SK-N-SH treated with all-trans-retinoic acid at 6 μM for 48 hours (cell line): ENCODE results near the gene ESR2.

Experiments
- ATAC-seq: fragments of 200-7000 bp; cut with Tn5 transposase; 3 replicates; pipeline ENCODE4 v1.9.1; 2020; ENCODE audit warnings: mild to moderate bottlenecking, moderate library complexity
- ARNTL ChIP-seq: fragments of 450-650 bp; formaldehyde crosslinking; IDR thresholded peaks from 2 replicates; pipeline ENCODE4 v1.5.0; 2020; ENCODE audit warnings: low read depth, mild to moderate bottlenecking, moderate library complexity, borderline replicate concordance
- BACH2 ChIP-seq: fragments of 250-450 bp; sonication (Bioruptor Pico); IDR thresholded peaks from 2 replicates; pipeline ENCODE4 v1.9.0; 2021; ENCODE audit warnings: mild to moderate bottlenecking, borderline replicate concordance
- CREB5 ChIP-seq: fragments of 250-450 bp; sonication (Bioruptor Pico); IDR thresholded peaks from 2 replicates; pipeline ENCODE4 v1.5.1; 2020; ENCODE audit warnings: low read depth, mild to moderate bottlenecking, moderate library complexity
- CSDC2 ChIP-seq: fragments of 250-450 bp; sonication (Bioruptor Pico); IDR thresholded peaks from 2 replicates; pipeline ENCODE4 v1.5.0; 2020; ENCODE audit warnings: mild to moderate bottlenecking, moderate library complexity
- CSRNP3 ChIP-seq: fragments of 250-450 bp; sonication (Bioruptor Pico); IDR thresholded peaks from 2 replicates; pipeline ENCODE4 v1.5.1; 2021; ENCODE audit warnings: mild to moderate bottlenecking, moderate library complexity
- ESRRG ChIP-seq: fragments of 250-450 bp; sonication (Bioruptor Pico); IDR thresholded peaks from 2 replicates; pipeline ENCODE4 v1.6.1; 2021; ENCODE audit warnings: mild to moderate bottlenecking
- GLIS3 ChIP-seq: fragments of 250-450 bp; sonication (Bioruptor Pico); IDR thresholded peaks from 2 replicates; pipeline ENCODE4 v1.5.0; 2020; ENCODE audit warnings: mild to moderate bottlenecking, moderate library complexity
- ISL1 ChIP-seq: fragments of 250-450 bp; sonication (Bioruptor Pico); IDR thresholded peaks from 2 replicates; pipeline ENCODE4 v2.1.2; 2022; ENCODE audit warnings: mild to moderate bottlenecking, moderate library complexity
- OSR1 ChIP-seq: fragments of 250-450 bp; sonication (Bioruptor Pico); IDR thresholded peaks from 2 replicates; pipeline ENCODE4 v1.8.0; 2022; ENCODE audit warnings: moderate library complexity, mild to moderate bottlenecking, inconsistent platforms
- PATZ1 ChIP-seq: fragments of 250-450 bp; sonication (Bioruptor Pico); IDR thresholded peaks from 2 replicates; pipeline ENCODE4 v1.8.0; 2020; ENCODE audit warnings: mild to moderate bottlenecking, moderate library complexity, borderline replicate concordance
- PPARA ChIP-seq: fragments of 250-450 bp; sonication (Bioruptor Pico); IDR thresholded peaks from 2 replicates; pipeline ENCODE4 v1.5.0; 2020; ENCODE audit warnings: mild to moderate bottlenecking, borderline replicate concordance
- RARB ChIP-seq: fragments of 250-450 bp; sonication (Bioruptor Pico); IDR thresholded peaks from 2 replicates; pipeline ENCODE4 v1.8.0; 2021; ENCODE audit warnings: mild to moderate bottlenecking, moderate library complexity
- TCF4 ChIP-seq: fragments of 250-450 bp; sonication (Bioruptor Pico); IDR thresholded peaks from 2 replicates; pipeline ENCODE4 v1.8.0; 2021; ENCODE audit warnings: mild to moderate bottlenecking, moderate library complexity, borderline replicate concordance
- TOX ChIP-seq: fragments of 250-450 bp; sonication (Bioruptor Pico); IDR thresholded peaks from 2 replicates; pipeline ENCODE4 v1.8.0; 2021; ENCODE audit warnings: mild to moderate bottlenecking, moderate library complexity, borderline replicate concordance
- TSHZ2 ChIP-seq: fragments of 250-450 bp; sonication (Bioruptor Pico); IDR thresholded peaks from 2 replicates; pipeline ENCODE4 v1.5.0; 2020; ENCODE audit warnings: mild to moderate bottlenecking, moderate library complexity
- ZC3H10 ChIP-seq: fragments of 250-450 bp; sonication (Bioruptor Pico); IDR thresholded peaks from 2 replicates; pipeline ENCODE4 v1.5.1; 2021; ENCODE audit warnings: mild to moderate bottlenecking, moderate library complexity
- ZFP3 ChIP-seq: fragments of 250-450 bp; sonication (Bioruptor Pico); IDR thresholded peaks from 2 replicates; pipeline ENCODE4 v1.5.0; 2020; ENCODE audit warnings: mild to moderate bottlenecking, moderate library complexity
- ZNF70 ChIP-seq: fragments of 450-650 bp; formaldehyde crosslinking; IDR thresholded peaks from 2 replicates; pipeline ENCODE4 v1.5.0; 2020; ENCODE audit warnings: mild to moderate bottlenecking, moderate library complexity
- ZNF8 ChIP-seq: fragments of 450-650 bp; formaldehyde crosslinking; IDR thresholded peaks from 2 replicates; pipeline ENCODE4 v1.5.0; 2020; ENCODE audit warnings: mild to moderate bottlenecking, moderate library complexity

Gene ESR2

GRCh38 chr14:64303471-64303917 lies 9.3 kb upstream of the ESR2 start (continued):
- TF ChIP-seq TSHZ2 (CRISPR knock-in tag) (no peak), ZNF8 (CRISPR knock-in tag) (no peak), GLIS3 (CRISPR knock-in tag) (no peak)

GRCh38 chr14:64298773-64299172 lies 4.6 kb upstream of the ESR2 start:
- TF ChIP-seq GLIS3 (CRISPR knock-in tag) (no peak), CSRNP3 (CRISPR knock-in tag) (no peak), CSDC2 (CRISPR knock-in tag) (no peak), OSR1 (CRISPR knock-in tag) (no peak)
- no peak for ATAC-seq

- no peak for ATAC-seq
- TF ChIP-seq GLIS3 (CRISPR knock-in tag), result no peak
These were observed 2.4 kb upstream of the ESR2 start for GRCh38 chr14:64296561-64296960.

- peak; percentile 87 for ATAC-seq
- TF ChIP-seq CREB5 (CRISPR knock-in tag) (no peak), CSDC2 (CRISPR knock-in tag) (no peak)
These were observed 672 bp upstream of the ESR2 start for GRCh38 chr14:64294672-64295413.

- ATAC-seq, result no peak
These were observed 2.0 kb downstream of the ESR2 start for GRCh38 chr14:64292197-64292596.

More at GRCh38 chr14:64292197-64292596, 2.0 kb downstream of the ESR2 start:
- TF ChIP-seq TOX (CRISPR knock-in tag) (no peak), RARB (CRISPR knock-in tag) (no peak), TCF4 (CRISPR knock-in tag) (no peak), CSDC2 (CRISPR knock-in tag) (no peak), CSRNP3 (CRISPR knock-in tag) (no peak), CREB5 (CRISPR knock-in tag) (no peak), ESRRG (CRISPR knock-in tag) (no peak), ISL1 (CRISPR knock-in tag) (no peak), GLIS3 (CRISPR knock-in tag) (no peak), ARNTL (CRISPR knock-in tag) (no peak), PATZ1 (CRISPR knock-in tag) (no peak), ZNF70 (CRISPR knock-in tag) (no peak), BACH2 (CRISPR knock-in tag) (no peak), ZNF8 (CRISPR knock-in tag) (no peak), PPARA (no peak), ZFP3 (no peak), ZC3H10 (no peak)
